ENCODE data around the gene C1QC.

DNA sequence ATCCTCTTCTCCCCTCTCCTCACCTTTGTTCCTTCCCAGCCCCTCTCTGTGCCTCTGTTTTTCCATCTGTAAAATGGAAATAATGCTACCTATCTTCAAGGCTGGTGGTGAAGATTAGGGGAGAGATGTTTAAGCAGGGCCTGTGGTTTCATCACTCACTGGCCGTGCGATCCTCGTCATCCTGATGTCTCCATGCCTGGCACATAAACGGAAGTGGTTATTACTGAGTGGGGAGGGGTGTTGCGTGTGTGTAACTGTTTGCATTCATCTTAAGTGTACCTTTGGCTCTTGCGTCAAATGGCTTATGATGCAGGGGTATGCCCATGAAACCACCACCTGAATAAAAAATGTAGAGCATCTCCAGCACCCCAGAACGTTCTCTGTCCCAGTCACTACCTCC is 24.2 kb upstream of the C1QC start:
- TF ChIP-seq GATA3 (IDR thresholded peaks at IDR 0.05; ENCODE audit: low read depth, low read length) (no peak), GATA2 (IDR thresholded peaks at IDR 0.05; ENCODE audit: low read depth, low read length) (no peak)

Data from SH-SY5Y (cell line).